MM.1S (cell line): ENCODE results near the gene CCDC8.

Source experiments
- CTCF ChIP-seq: fragments of 300-600 bp; sonication (generic); IDR thresholded peaks from 2 replicates; pipeline ENCODE4 v1.5.1; 2016; ENCODE audit warnings: antibody characterized with exemption, low read length, mixed read lengths
- EZH2 ChIP-seq: fragments of 300-600 bp; sonication (generic); optimal IDR thresholded peaks from 2 replicates; pipeline ENCODE3; 2017; ENCODE audit warnings: low read depth, mild to moderate bottlenecking, antibody characterized with exemption, low read length, mixed read lengths

DNA sequence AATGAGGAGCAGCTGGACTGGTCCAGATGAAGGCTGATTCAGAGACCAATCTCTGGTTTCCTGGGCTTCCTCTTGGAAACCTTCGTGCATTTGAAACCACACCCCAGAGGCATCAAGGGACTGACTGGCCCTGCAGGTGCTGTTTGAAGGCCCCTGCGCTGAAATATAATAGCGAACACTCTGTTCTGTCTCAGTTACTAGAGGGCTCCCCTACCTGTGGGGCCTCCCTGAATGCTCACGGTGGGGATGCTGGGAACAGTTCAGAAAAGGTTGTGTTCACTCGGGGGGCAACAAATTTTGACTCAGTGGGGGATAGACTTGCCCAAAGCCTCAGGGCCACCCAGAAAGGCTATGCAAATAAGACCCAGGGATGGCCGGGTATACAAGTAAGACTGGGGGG lies 6.4 kb downstream of the CCDC8 start:
- TF ChIP-seq CTCF (no peak), EZH2 (no peak)
